Liver (tissue), 3 donors: Measurements from ENCODE around the gene TANC1.

Experiments used
- CTCF ChIP-seq: fragments of 150-350 bp; IDR thresholded peaks from 2 replicates; pipeline ENCODE4 v1.5.1; 2017; ENCODE audit warnings: improper control_type of control experiment, low read depth, low read length; ENCODE audit not compliant: missing input control
- EGR1 ChIP-seq, 2 donors: IDR thresholded peaks; 2 replicates each; pipeline ENCODE4 v1.6.1; 2016 to 2018; ENCODE audit warnings: antibody characterized with exemption in 2 of 2, low read depth in 2 of 2
- FOXA1 ChIP-seq: IDR thresholded peaks from 2 replicates; pipeline ENCODE4 v1.6.1; 2016; ENCODE audit warnings: antibody characterized with exemption
- GABPA ChIP-seq, 2 donors: IDR thresholded peaks in 1 of 2; conservative IDR thresholded peaks in 1 of 2; 2 replicates each; pipeline ENCODE4 v1.6.1; 2016; ENCODE audit warnings: antibody characterized with exemption in 2 of 2, mild to moderate bottlenecking in 1 of 2, moderate library complexity in 1 of 2
- MAX ChIP-seq: IDR thresholded peaks from 2 replicates; pipeline ENCODE4 v1.6.1; 2016; ENCODE audit warnings: antibody characterized with exemption
- REST ChIP-seq: IDR thresholded peaks from 2 replicates; pipeline ENCODE4 v1.6.1; 2016; ENCODE audit warnings: antibody characterized with exemption, mild to moderate bottlenecking
- YY1 ChIP-seq: IDR thresholded peaks from 2 replicates; pipeline ENCODE4 v1.6.1; 2016; ENCODE audit warnings: antibody characterized with exemption, mild to moderate bottlenecking
- ZBTB33 ChIP-seq: IDR thresholded peaks from 2 replicates; pipeline ENCODE4 v1.6.1; 2016; ENCODE audit warnings: antibody characterized with exemption
- donor health status: healthy.
- donor health status: healthy.

- TF ChIP-seq CTCF (no peak), REST (no peak), ZBTB33 (no peak), GABPA (IDR thresholded peaks at IDR 0.05 in 1 of 2, conservative IDR thresholded peaks at IDR 0.05 in 1 of 2) (no peak), MAX (no peak), FOXA1 (no peak), YY1 (no peak), EGR1 (IDR thresholded peaks at IDR 0.05; ENCODE audit: low read depth in 2 of 2) (no peak)
Observed at GRCh38 chr2:158984604-158985135, 16.2 kb downstream of the TANC1 start.
